A549 (cell line): ENCODE measurements around the gene KCNE2. TPM values are rescaled to one million over a fixed set of nuclear protein-coding genes. Genes with fewer than 3 reads are reported as not detected.

Experiments used
- ATAC-seq, 2 experiments: fragments of 200-7000 bp in 1 of 2; fragments of >200 bp in 1 of 2; cut with Nextera tagmentation in 1 of 2; cut with Tn5 transposase in 1 of 2; 3 replicates each; pipeline versions ENCODE4 v1.8.0 to v1.9.1; 2018 to 2020; ENCODE audit warnings: mild to moderate bottlenecking in 1 of 2, moderate library complexity in 1 of 2
- CTCF ChIA-PET: fragments of 300-600 bp; sonication (Branson Sonifier 250); formaldehyde crosslinking; extraction: SDS; loops from one replicate; lab custom pipeline; 2021; ENCODE audit warnings: antibody characterized with exemption, inconsistent platforms; lab: Yijun Ruan, JAX
- POLR2A ChIA-PET: fragments of 350-600 bp; formaldehyde crosslinking; extraction: SDS; loops from one replicate; lab custom pipeline; 2021; ENCODE audit warnings: antibody characterized with exemption, inconsistent platforms; lab: Yijun Ruan, JAX
- DNase-seq, 2 experiments: peaks; one replicate each; pipeline versions ENCODE4 v3.0.0 to v3.0.0-alpha.2; 2011 to 2016; ENCODE audit warnings: low read depth in 1 of 2, low spot score in 1 of 2
- FAIRE-seq: peaks from 2 replicates; lab custom pipeline; 2011; peaks lifted over from hg19 to GRCh38; lab: Jason Lieb, UNC
- H3K27ac ChIP-seq, 2 experiments: fragments of >200 bp; sonication (Bioruptor Twin); formaldehyde crosslinking; 3 replicates each; pipeline ENCODE4 v1.5.1; 2016 to 2017
- H3K4me1 ChIP-seq: fragments of >200 bp; sonication (Bioruptor Twin); formaldehyde crosslinking; 3 replicates; pipeline ENCODE4 v1.6.1; 2016
- H3K4me2 ChIP-seq: fragments of >200 bp; sonication (Bioruptor Twin); formaldehyde crosslinking; 3 replicates; pipeline ENCODE4 v1.6.1; 2016
- H3K4me3 ChIP-seq: fragments of >200 bp; sonication (Bioruptor Twin); formaldehyde crosslinking; 3 replicates; pipeline ENCODE4 v1.5.1; 2016
- H3K9me3 ChIP-seq: fragments of >200 bp; sonication (Bioruptor Twin); formaldehyde crosslinking; 3 replicates; pipeline ENCODE4 v1.6.1; 2016
- ATOH8 ChIP-seq: fragments of 250-450 bp; sonication (Bioruptor Pico); IDR thresholded peaks from 2 replicates; pipeline ENCODE4 v1.5.0; 2020; ENCODE audit warnings: low read depth, mild to moderate bottlenecking, moderate library complexity
- BHLHE40 ChIP-seq: IDR thresholded peaks from 2 replicates; pipeline ENCODE4 v1.6.1; 2012; ENCODE audit warnings: low read depth, low read length, inconsistent platforms
- CHD2 ChIP-seq: fragments of 150-350 bp; IDR thresholded peaks from 2 replicates; pipeline ENCODE4 v1.6.1; 2014; ENCODE audit warnings: low read length; ENCODE audit not compliant: partially characterized antibody
- E2F6 ChIP-seq: IDR thresholded peaks from 2 replicates; pipeline ENCODE4 v1.6.1; 2012; ENCODE audit warnings: low read depth, borderline replicate concordance
- EP300 ChIP-seq, 2 experiments: fragments of >200 bp; sonication (Bioruptor Twin); formaldehyde crosslinking; IDR thresholded peaks; 2 replicates in 1 of 2; 3 replicates in 1 of 2; pipeline ENCODE4 v1.6.1; 2016 to 2017
- ESRRA ChIP-seq: fragments of 150-350 bp; IDR thresholded peaks from 2 replicates; pipeline ENCODE4 v1.6.1; 2014; ENCODE audit warnings: mild to moderate bottlenecking, low read length, borderline replicate concordance
- FOSB ChIP-seq: fragments of 250-450 bp; sonication (Bioruptor Pico); IDR thresholded peaks from 2 replicates; pipeline ENCODE4 v1.5.0; 2020; ENCODE audit warnings: mild to moderate bottlenecking, moderate library complexity
- FOXS1 ChIP-seq: fragments of 250-450 bp; sonication (Bioruptor Pico); IDR thresholded peaks from 2 replicates; pipeline ENCODE4 v1.5.0; 2020; ENCODE audit warnings: mild to moderate bottlenecking, moderate library complexity
- GATA3 ChIP-seq: IDR thresholded peaks from 2 replicates; pipeline ENCODE4 v1.6.1; 2012; ENCODE audit warnings: borderline replicate concordance
- HES2 ChIP-seq: fragments of >200 bp; sonication (Bioruptor Twin); formaldehyde crosslinking; IDR thresholded peaks from 2 replicates; pipeline ENCODE4 v1.6.1; 2016
- HOXB13 ChIP-seq: fragments of 250-450 bp; sonication (Bioruptor Pico); IDR thresholded peaks from 2 replicates; pipeline ENCODE4 v1.5.0; 2020; ENCODE audit warnings: low read depth, mild to moderate bottlenecking, moderate library complexity
- JUN ChIP-seq, 2 experiments: fragments of >200 bp; sonication (Bioruptor Twin); formaldehyde crosslinking; IDR thresholded peaks; 2 replicates in 1 of 2; 3 replicates in 1 of 2; pipeline ENCODE4 v1.6.1; 2016 to 2017
- MAX ChIP-seq: IDR thresholded peaks from 2 replicates; pipeline ENCODE4 v1.6.1; 2012
- MYC ChIP-seq: IDR thresholded peaks from 2 replicates; pipeline ENCODE4 v1.6.1; 2012; ENCODE audit warnings: mild to moderate bottlenecking, inconsistent platforms, low read length, improper control_type of control experiment, borderline replicate concordance
- NFE2L2 ChIP-seq: fragments of 150-350 bp; conservative IDR thresholded peaks from 2 replicates; pipeline ENCODE4 v1.6.1; 2014; ENCODE audit warnings: low read length
- RAD21 ChIP-seq, 2 experiments: fragments of >200 bp in 1 of 2; sonication (Bioruptor Twin) in 1 of 2; formaldehyde crosslinking in 1 of 2; IDR thresholded peaks in 1 of 2; conservative IDR thresholded peaks in 1 of 2; 2 replicates in 1 of 2; 3 replicates in 1 of 2; pipeline ENCODE4 v1.6.1; 2012 to 2018; ENCODE audit warnings: inconsistent platforms in 1 of 2
- RCOR1 ChIP-seq: fragments of 150-350 bp; IDR thresholded peaks from 2 replicates; pipeline ENCODE4 v1.6.1; 2014; ENCODE audit warnings: antibody characterized with exemption, low read length, low read depth
- REST ChIP-seq: fragments of 200-600 bp; sonication (generic); IDR thresholded peaks from 2 replicates; pipeline ENCODE4 v1.6.1; 2016; ENCODE audit warnings: antibody characterized with exemption, mild to moderate bottlenecking, moderate library complexity
- RFX5 ChIP-seq: fragments of 450-650 bp; IDR thresholded peaks from 2 replicates; pipeline ENCODE4 v1.7.1; 2014; ENCODE audit warnings: antibody characterized with exemption, mild to moderate bottlenecking, moderate library complexity
- SMC3 ChIP-seq: fragments of >200 bp; sonication (Bioruptor Twin); formaldehyde crosslinking; IDR thresholded peaks from 3 replicates; pipeline ENCODE4 v1.6.1; 2018; ENCODE audit warnings: inconsistent platforms
- TP53 ChIP-seq: fragments of 250-450 bp; sonication (Bioruptor Pico); IDR thresholded peaks from 2 replicates; pipeline ENCODE4 v1.5.0; 2021; ENCODE audit warnings: mild to moderate bottlenecking, moderate library complexity
- WGBS: methylation state at CpG from one replicate; pipeline ENCODE4 v1.1.6; 2017; ENCODE audit errors: missing lambda C conversion rate; 5-methylcytosine and 5-hydroxymethylcytosine counted together
- polyA plus RNA-seq, 4 experiments: library from polyadenylated mRNA; depleted of rRNA in 3 of 4; stranded (reverse); fragments of >200 nt; fragmentation: RNase III in 1 of 4; extraction: RNeasy Plus Mini Kit Qiagen cat#74134 plus additional on column Dnase treatment in 1 of 4; gene quantifications; 2 replicates in 3 of 4; 3 replicates in 1 of 4; pipeline ENCODE4 v1.2.3, GENCODE V29; 2011 to 2017

KCNE2 gene
- polyA plus RNA-seq, 2 of the 4 experiments (the other 2 are of a cell fraction) = not detected

GRCh38 chr21:34335316-34335715 is 28.5 kb upstream of the KCNE2 start:
- TF ChIP-seq RFX5 = no peak
- TF ChIP-seq ESRRA = no peak
- no peak for TF ChIP-seq JUN (IDR thresholded peaks at IDR 0.05)
- TF ChIP-seq, all 56 proteins: peak for 0
- DNase-seq (no peak), FAIRE-seq (no peak), ATAC-seq (no peak)
- CTCF ChIA-PET = interaction anchor here (1.0 to 1.1 kb wide), 2 partner anchors 27 to 412 kb away, joined by 3 read pairs; no protein-coding TSS in a partner anchor
- POLR2A ChIA-PET = no interaction called here
- Histone ChIP-seq H3K4me2 (no peak overlapping the region), H3K27ac (no peak overlapping the region), H3K9me3 (no peaks in the 10 kb centered on the region), H3K4me1 (no peaks in the 10 kb centered on the region), H3K4me3 (no peak overlapping the region)
- 36% methylated on average over 5 of the region's 6 CpGs for WGBS

GRCh38 chr21:34336245-34336644 is 27.6 kb upstream of the KCNE2 start:
- FAIRE-seq = no peak
- DNase-seq = no peak
- no peak for ATAC-seq
- no peaks in the 10 kb centered on the region for H3K4me1 ChIP-seq
- no peaks in the 10 kb centered on the region for H3K9me3 ChIP-seq
- POLR2A ChIA-PET = no interaction called here
- no peak for TF ChIP-seq MAX
- TF ChIP-seq BHLHE40 = no peak
- no peak for TF ChIP-seq GATA3
- no peak for TF ChIP-seq REST
- no peak for TF ChIP-seq HOXB13 (CRISPR knock-in tag)
- TF ChIP-seq E2F6 = no peak
- no peak for TF ChIP-seq FOXS1 (CRISPR knock-in tag)
- no peak for TF ChIP-seq RAD21 (conservative IDR thresholded peaks at IDR 0.05 in 1 of 2, IDR thresholded peaks at IDR 0.05 in 1 of 2)
- no peak overlapping the region for H3K4me3 ChIP-seq
- no peak overlapping the region for H3K4me2 ChIP-seq
- WGBS = 35% methylated on average over 5 of the region's 5 CpGs
- CTCF ChIA-PET = interaction anchor here (0.7 to 1.1 kb wide), 3 partner anchors 25 to 413 kb away, joined by 3 read pairs; no protein-coding TSS in a partner anchor
- no peak overlapping the region for H3K27ac ChIP-seq

- Histone ChIP-seq H3K4me3 (no peak overlapping the region), H3K27ac (no peak overlapping the region), H3K4me2 (no peak overlapping the region), H3K9me3 (no peaks in the 10 kb centered on the region), H3K4me1 (no peaks in the 10 kb centered on the region)
- ChIA-PET POLR2A (no interaction called here), CTCF (interaction anchor here (0.7 to 1.4 kb wide), 4 partner anchors 24 to 413 kb away, joined by 3 to 5 read pairs (median 3); no protein-coding TSS in a partner anchor)
- TF ChIP-seq SMC3 (no peak), NFE2L2 (no peak), CHD2 (no peak)
- DNase-seq (no peak), ATAC-seq (no peak), FAIRE-seq (no peak)
- WGBS = 66% methylated on average over 11 of the region's 13 CpGs
Measured at GRCh38 chr21:34336756-34337391, 26.9 kb upstream of the KCNE2 start.

- ChIA-PET CTCF (interaction anchor here (0.8 to 1.5 kb wide), 3 partner anchors 10 to 414 kb away, joined by 3 to 5 read pairs (median 3); no protein-coding TSS in a partner anchor), POLR2A (no interaction called here)
- ATAC-seq (no peak), FAIRE-seq (no peak), DNase-seq (no peak)
- H3K4me2 ChIP-seq = no peak overlapping the region
- WGBS = 3% methylated on average over 6 of the region's 6 CpGs
- no peak overlapping the region for H3K27ac ChIP-seq
- H3K4me3 ChIP-seq = no peak overlapping the region
- H3K9me3 ChIP-seq = no peaks in the 10 kb centered on the region
- no peaks in the 10 kb centered on the region for H3K4me1 ChIP-seq
- TF ChIP-seq HES2 (no peak), MYC (no peak), ATOH8 (CRISPR knock-in tag) (no peak), TP53 (no peak), EP300 (IDR thresholded peaks at IDR 0.05) (no peak), FOSB (CRISPR knock-in tag) (no peak), REST (no peak), RCOR1 (no peak)
Measured at GRCh38 chr21:34337741-34338140, 26.1 kb upstream of the KCNE2 start.
